Adipose tissue (tissue), 3 donors: ENCODE data around the gene RHEX. TPM values are rescaled to one million over a fixed set of nuclear protein-coding genes. Genes with fewer than 3 reads are reported as not detected.

ENCODE experiments used
- H3K27ac ChIP-seq: one replicate; pipeline ENCODE4 v1.5.1; 2013; ENCODE audit warnings: low read depth, low read length
- WGBS, 3 donors: extraction: QIAGEN DNeasy Blood & Tissue Kit; methylation state at CpG; one replicate each; pipeline ENCODE4 v1.1.7; 2013; 5-methylcytosine and 5-hydroxymethylcytosine counted together
- polyA plus RNA-seq, 3 donors: library from polyadenylated mRNA; stranded (reverse); fragments of 200-250 nt; gene quantifications; one replicate each; pipeline ENCODE4 v1.2.3, GENCODE V29; 2013
- donor health status: healthy with polysubstance abuse.
- donor health status: Bipolar disorder and iron deficiency.
- donor health status: healthy.

Gene RHEX
- polyA plus RNA-seq, 3 donors: 0.74 to 1.5 (median 0.79) TPM

- no peak overlapping the region for H3K27ac ChIP-seq
- 33 to 41% (median 36%) methylated on average over 8 of the region's 8 CpGs for WGBS, 3 donors
Measured at GRCh38 chr1:206106328-206107167, 53.6 kb downstream of the RHEX start.

DNA sequence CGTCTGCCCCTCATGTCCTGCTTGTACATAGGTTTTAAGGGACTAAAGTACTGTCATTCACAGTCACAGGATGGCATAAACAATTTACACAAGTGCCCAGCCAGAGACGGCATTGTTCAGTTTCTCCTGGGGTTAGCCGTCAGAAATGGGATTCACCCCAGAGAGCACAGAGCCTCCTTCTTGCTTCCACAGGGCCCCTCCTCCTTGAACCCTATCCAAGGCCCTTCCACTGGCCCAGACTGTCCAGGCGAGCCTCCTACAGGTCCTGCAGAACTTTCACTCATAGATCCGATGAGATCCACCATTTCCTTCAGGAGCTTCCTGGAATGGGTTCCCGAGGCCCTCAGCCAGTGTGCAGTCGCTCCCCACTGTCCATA is 54.2 kb downstream of the RHEX start:
- H3K27ac ChIP-seq: no peak overlapping the region
- WGBS, 3 donors: 55 to 62% (median 60%) methylated on average over 7 of the region's 7 CpGs

DNA sequence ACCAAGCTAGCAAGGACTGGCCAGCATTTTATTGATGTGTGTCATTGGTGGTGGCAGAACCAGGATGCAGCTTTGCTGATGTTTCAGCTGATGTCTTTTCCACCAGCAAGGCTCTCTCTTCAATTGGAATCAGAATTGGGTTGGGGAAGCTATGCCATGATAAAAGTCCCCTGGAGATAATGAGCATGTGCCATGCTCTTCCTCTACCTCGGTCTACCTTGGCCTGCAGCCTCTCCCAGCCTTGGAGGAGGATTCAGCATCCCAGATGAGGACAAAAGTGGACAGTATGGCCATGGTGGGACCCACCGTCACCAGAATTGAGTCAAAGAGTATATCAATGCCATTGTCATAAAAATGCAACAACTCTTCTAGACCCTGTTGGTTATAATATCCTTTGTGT is 55.7 kb downstream of the RHEX start:
- H3K27ac ChIP-seq: no peak overlapping the region
- WGBS, 3 donors: 78 to 93% (median 92%) methylated on average over 2 of the region's 2 CpGs

DNA sequence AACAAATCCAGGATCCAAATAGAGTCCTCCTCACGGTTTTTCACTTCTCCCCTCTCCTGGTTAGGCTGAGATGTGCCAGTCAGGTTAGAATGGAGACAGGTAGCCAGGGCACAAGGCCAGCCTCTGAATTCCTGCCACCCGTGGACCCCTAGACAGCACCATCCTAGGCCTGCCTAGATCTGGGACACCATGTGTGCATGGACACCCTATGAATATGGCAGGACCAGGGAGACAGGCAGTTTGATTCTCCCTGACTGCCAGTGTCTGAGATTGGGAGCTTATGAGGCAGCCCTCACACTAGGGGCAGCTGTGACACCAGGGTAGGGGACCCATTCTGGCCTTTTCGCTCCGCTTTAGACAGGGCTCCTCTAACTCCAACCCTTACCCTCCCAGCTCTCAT is 56.7 kb downstream of the RHEX start:
- no peak overlapping the region for H3K27ac ChIP-seq
- WGBS, 3 donors: 71 to 89% (median 83%) methylated on average over 4 of the region's 4 CpGs

DNA sequence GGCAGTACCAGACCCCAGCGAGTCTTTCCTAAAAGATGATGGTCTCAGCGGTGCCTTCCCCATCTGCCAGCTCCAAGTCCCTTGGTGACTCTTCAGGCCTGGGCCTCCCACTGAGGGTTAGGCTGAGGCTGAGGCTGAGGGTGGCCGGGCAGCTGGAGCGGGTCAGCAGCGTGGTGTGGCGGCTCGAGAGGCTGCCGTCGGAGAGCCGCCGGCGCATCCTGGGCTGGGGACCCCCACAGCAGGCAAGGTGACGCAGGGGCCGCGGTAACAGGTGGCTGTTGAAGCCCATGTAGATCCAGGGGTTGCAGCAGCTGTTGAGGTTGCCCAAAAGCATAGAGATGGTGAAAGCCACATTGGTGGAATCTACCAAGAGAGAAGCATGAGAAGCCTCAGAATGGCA is 57.2 kb downstream of the RHEX start:
- H3K27ac ChIP-seq: no peak overlapping the region
- 87 to 97% (median 90%) methylated on average over 15 of the region's 15 CpGs for WGBS, 3 donors

- 94 to 96% (median 94%) methylated on average over 3 of the region's 3 CpGs for WGBS, 3 donors
- H3K27ac ChIP-seq: no peak overlapping the region
Measured at GRCh38 chr1:206110820-206111219, 57.8 kb downstream of the RHEX start.

GRCh38 chr1:206111271-206111927 is 58.4 kb downstream of the RHEX start:
- H3K27ac ChIP-seq: no peak overlapping the region
- WGBS, 3 donors: 85 to 86% (median 85%) methylated on average over 6 of the region's 6 CpGs

- no peak overlapping the region for H3K27ac ChIP-seq
- WGBS, 3 donors: 42 to 73% (median 72%) methylated on average over 9 of the region's 9 CpGs
Measured at GRCh38 chr1:206112600-206113301, 59.8 kb downstream of the RHEX start.

DNA sequence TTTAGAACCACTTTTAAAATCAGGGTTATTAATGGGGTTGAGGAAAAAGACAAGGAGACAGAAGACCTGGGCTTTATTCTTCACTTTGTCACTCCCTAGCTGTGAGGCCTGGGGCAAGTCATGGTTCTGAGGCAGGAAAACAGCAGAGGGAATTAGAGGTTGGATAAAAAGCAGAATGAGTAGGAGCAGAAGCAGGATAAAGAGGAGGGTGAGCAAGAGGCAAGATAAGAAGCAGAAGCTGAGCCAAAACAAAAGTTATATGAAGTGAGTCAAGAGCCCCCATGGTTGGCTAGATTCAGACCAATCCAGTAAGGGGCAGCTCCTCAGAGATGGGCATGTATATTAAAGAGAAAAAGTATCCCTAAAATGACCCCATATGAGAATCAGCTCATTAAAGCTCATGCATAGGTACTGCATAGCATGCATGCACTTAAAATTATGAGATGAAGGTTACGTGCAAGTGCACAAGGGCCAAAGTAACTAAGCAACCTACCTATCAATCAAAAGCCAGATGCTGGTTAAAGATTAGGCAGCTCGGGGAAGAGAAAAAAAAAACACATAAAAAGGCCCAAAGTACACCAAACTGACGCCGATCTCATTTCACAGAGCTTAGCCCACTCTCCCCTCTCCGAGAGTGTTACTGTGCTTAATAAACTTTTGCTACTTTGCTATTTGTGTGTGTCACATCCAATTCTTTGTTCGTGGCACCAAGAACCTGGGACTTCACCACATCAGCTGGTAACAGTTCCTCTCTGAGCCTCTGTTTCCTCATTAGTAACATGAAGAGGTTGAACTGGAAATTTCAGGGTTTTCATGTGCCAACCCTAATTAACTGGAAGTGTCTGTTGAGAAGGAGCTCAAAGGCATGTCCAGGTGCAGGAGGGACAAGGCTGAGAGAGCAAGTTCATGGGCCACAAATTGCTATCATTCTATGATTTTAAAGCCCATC is 62.0 kb downstream of the RHEX start:
- WGBS, 3 donors: 63 to 68% (median 65%) methylated on average over 6 of the region's 6 CpGs

GRCh38 chr1:206115791-206116190 is 62.8 kb downstream of the RHEX start:
- H3K27ac ChIP-seq: no peak overlapping the region
- WGBS, 3 donors: 92 to 96% (median 94%) methylated on average over 8 of the region's 8 CpGs

More for the DNA sequence above, 62.0 kb downstream of the RHEX start:
- no peak overlapping the region for H3K27ac ChIP-seq

DNA sequence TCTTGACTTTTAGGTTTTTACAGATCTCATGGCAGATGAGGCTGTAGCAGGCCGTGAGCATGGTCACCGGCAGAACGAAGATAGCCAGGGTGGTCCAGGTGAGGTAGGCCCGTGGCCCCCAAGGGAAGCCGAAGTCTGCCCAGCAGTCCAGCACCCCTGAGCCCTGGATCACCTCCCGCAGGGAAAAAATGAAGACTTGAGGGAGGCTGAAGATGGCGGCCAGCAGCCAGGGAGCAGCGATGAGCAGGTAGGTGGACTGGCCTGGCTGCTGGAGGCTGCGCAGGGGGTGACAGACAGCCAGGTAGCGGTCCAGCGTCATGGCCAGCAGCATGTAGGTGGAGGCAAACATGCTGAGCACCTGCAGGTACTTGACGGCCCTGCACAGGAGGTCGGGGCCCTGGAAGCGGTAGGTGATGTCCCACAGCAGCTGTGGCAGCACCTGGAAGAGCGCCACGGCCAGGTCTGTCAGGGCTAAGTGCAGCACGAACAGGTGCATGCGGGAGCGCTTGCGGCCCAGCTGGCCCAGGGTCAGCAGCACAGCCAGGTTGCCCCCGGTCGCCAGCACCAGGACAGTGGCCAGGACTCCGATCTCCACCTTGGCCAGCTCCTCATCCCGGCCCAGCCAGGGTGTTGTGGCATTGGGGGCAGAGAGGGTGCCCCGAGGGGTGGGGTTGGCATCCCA is 63.4 kb downstream of the RHEX start:
- H3K27ac ChIP-seq: no peak overlapping the region
- 93 to 95% (median 95%) methylated on average over 24 to 25 of the region's 25 CpGs for WGBS, 3 donors

GRCh38 chr1:206116873-206117150 is 63.8 kb downstream of the RHEX start:
- 22 to 32% (median 23%) methylated on average over 5 of the region's 5 CpGs for WGBS, 3 donors
- no peak overlapping the region for H3K27ac ChIP-seq

DNA sequence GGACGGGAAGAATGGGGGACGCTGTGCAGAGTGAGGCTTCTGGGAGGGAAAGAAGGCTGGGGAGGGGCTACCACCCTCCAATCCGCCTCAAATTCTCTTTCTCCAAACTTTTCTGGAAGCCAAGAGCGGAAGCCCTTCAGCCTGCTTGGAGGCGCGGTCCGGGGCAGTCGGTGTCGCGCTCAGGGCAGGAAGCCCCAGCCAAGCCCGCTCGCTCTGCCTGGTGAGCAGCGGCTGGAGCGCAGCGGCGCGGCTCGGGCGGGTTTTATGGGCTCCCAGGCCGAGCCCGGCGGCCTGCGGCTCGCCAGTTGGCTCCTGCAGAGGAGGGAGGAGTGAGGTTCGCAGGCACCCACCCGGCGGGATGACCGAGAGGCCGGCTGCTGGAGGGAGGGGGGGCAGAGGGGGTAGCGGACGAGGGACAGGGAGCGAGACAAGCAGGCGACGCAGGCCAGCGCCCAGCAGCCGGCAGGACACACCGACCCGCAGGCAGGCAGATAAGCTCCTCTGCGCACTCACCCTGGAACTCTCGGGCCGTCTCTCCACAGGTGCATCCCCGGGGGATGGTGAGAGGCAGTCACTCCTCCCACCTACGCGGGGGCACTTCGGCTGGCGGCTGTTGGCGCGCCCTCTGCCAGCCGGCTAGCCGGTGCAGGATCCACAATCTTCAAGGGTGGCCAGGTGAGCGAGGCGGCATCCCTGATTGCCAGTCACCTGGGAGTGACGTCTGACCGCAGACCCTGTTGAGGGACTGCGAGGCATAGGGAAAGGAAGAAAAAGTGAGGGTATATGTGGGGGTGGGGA is 64.4 kb downstream of the RHEX start, which contains the start of gene AVPR1B:
TSS of gene AVPR1B (minus strand) at position 238 of the 798 bp plus-strand sequence. CDS start 498 bp downstream, outside the sequence.
- WGBS, 3 donors: 2% methylated on average over 47 to 55 of the region's 55 CpGs
- no peak within 1 kb of the TSS for H3K27ac ChIP-seq

DNA sequence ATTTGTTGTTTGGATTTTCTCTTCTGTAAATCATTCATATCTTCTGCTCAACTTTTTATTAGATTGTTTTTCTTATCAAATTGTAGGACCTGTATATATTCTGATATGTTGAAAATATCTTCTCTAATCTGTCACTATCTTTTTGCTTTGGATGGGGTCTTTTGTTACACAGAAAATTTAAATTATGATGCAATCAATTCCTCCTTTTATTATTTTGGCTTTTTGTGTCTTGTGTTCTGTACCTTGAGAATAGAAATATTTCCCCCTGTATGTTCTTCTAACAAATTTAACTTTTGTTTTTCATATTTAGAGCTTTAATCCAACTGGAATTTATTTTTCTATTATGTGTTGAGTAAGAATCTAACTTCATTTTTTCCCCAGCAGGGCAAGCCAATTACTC is 67.4 kb downstream of the RHEX start:
- no peak overlapping the region for H3K27ac ChIP-seq

DNA sequence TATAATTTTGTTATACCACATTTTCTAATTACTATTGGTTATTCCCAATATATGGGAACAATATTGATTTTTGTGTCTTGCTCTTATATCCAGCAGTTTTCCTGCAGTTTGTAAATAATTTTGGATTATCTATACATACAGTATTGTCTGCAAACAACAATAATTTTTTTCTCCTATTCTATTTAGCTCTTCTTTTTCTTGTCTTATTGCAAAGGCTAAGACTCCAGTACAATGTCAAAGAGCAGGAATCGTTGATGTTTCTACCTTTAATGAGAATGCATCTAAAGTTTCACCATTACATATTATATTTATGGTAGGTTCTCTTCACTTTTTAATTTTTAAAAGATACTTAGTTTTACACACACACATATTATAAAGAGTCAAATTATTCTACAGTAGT is 68.3 kb downstream of the RHEX start:
- H3K27ac ChIP-seq: no peak overlapping the region
- WGBS, 3 donors: 66 to 81% (median 78%) methylated on average over 1 of the region's 1 CpG

DNA sequence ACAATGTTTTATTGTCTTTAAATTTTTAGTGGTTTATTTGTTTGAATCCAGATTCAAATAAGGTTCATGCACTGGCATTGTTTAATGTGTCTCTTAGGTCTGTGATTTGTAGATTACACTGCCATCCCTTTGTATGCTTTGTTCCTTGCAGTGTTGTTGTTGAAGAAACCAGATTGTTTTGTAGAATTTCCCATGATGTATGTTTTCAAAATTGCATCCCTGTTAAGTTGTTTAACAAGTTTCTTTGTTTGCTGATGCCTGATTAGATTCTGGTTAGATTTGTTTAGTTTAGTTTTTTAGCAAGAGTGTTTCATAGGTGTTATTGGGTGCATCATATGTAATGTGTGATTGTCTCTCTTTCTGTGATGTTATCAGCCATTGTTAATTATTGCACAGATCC is 69.7 kb downstream of the RHEX start:
- no peak overlapping the region for H3K27ac ChIP-seq

GRCh38 chr1:206125346-206125745 is 72.4 kb downstream of the RHEX start:
- 93 to 100% (median 100%) methylated on average over 1 of the region's 1 CpG for WGBS, 3 donors
- no peak overlapping the region for H3K27ac ChIP-seq
